NCI-H128 (cell line): ENCODE results near the gene CGNL1.

Experiments
- DNase-seq: peaks from one replicate; lab custom pipeline; 2025; ENCODE audit not compliant: unreplicated experiment; lab: John Stamatoyannopoulos, UW

CGNL1 gene

DNA sequence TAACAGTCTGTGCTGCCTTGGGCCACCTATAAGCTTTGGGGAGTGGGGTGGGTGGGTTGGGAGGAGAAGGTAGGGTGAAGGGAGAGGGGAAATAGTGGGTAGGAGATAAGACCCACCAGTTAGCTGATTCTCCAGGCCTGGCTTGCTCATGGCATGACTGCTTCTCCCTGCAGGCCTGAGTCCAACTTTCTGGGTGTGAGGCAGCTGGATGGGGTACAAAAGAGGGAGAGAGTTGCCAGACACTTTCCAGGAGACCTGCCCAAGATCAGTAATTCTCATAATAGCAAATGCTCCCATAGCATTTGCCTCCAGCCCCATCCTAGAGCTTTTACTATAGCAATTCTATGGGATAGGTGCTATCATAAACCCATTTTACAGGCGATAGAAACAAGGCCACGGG is 7.7 kb downstream of the CGNL1 start:
- no peak for DNase-seq

DNA sequence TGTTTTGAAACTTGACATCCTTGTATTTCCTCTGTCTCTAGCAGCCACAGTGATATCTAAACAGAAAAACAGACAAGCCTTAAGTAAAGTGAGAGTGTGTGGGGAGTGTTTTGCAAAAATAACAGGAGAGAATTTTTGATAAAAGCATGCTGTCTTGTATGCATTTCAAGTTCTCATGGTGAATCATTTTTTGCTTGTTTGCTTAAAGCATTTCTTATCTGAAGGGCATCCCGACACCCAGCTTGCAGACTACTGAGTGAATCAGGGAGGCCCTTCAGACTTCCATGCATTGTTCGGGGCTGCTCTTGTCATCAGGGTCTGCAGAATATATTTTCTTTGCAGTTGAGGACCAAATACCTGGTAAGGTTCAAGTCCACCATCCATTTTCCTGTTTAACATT is 8.5 kb downstream of the CGNL1 start:
- DNase-seq: no peak

DNA sequence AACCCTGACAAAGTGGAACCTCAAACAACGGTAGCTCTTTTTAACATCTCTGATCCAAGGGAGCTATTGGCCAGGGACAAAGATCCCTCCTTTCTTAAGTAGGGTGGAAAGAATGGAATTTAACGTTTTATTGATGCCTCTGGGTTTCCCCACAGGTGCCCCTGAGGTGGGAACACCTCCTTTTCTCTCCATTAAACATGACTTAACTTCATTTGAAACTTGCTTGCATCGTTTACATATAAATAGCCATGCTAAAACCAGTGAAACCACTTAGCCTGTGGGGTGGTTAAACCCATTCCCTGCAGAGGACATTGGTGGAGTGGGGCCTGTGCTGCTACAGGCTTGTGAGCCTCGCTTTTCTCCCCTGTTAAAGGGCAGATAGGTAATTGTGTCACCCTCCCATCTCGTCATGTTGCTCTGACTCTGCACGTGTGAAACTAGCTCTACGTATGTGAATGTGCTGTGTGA is 9.7 kb downstream of the CGNL1 start:
- DNase-seq: no peak

DNA sequence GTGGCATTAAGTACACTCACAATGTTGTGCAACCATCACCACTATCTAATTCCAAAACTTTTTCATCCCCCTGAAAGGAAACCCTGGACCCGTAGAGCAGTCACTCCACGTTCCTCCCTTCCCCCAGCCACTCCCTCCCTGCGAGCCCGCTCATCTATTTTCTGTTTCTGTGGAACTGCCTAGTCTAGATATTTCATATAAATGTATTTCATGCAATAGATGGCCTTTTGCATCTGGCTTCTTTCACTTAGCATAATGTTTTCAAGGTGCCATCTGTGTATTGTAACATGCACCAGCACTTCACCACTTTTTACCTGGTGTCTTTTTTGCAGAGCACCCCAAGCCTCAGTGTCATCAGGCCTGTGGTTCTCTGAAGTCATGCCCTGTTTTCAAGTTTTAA is 10.7 kb downstream of the CGNL1 start:
- no peak for DNase-seq

DNA sequence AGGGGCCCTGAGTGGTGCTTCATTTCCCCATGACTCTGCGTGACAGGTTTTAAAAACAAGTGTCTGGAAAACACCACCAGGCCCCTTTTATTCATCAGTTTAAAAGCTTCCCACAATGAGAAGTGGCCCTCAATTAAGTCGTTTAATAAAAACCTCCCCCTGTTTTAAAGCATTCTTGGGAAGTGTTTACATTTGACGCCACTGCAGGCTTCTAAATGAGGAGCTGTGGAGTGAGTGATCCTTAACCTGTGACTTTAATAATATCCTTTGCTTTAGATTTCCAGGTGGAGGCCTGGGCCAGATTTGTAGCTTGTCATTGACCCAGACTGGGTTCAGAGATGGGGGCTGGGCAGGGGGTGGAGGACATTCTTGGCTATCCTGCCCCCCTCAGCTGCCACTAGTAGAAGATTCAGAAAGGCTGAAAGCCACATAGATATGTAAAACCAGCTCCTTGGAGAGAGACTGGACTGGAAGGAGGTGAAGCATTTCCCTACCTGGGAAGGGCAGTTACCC is 11.3 kb downstream of the CGNL1 start:
- DNase-seq: peak; percentile 39

DNA sequence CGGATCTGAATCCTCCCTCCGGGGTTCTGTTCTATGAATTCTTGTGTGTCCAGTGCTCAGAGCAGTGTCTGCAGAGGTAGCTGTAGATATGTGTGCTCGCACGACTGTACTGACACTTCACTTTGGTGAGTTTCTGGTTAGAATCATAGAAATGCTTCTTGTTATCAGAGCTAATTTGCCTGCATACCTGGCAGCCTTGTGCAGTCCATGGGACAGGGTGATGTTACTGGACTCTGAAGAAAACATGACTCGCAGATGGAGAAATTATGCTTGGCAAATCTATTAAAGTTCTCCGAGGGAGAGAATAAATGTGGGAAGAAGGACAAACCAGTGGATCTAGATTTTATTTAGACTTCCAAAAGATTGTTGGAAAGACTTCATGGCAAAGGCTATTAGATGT is 12.2 kb downstream of the CGNL1 start:
- DNase-seq: no peak

DNA sequence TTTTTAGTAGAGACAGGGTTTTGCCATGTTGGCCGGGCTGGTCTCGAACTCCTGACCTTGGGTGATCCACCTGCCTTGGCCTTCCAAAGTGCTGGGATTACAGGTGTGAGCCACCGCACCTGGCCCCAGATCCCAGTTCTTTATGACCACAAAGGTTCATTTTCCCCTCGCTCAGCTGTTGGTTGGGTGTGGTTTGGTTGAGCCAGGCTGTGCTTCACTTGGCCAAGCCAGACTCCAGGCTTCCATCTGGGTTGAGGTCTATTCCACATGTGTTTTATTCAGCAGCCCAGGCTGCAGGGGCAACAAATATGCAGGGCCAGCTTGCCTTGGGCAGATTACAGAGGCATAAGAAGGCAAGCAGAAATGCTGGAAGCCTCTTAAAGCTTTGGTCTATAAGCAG is 13.7 kb downstream of the CGNL1 start:
- no peak for DNase-seq

DNA sequence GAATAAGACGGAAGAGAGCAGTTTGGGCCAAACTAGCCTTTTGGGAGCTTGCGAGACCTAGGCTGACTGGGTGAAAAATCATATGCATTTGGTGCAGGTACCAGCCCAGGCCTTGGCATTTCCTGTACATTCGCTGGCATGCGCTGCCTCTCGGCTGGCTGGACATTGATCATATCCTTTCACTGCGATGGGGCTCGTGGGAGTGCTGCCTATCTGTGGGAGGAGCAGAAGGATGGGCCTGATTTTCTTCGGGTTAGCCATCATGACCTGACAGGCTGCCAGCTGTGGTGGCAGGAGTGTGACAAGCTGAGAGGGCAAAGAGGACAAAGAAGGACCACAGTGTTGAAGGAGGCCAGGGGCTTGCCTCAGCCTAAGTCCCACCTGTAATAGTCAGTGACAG is 14.3 kb downstream of the CGNL1 start:
- DNase-seq: no peak

DNA sequence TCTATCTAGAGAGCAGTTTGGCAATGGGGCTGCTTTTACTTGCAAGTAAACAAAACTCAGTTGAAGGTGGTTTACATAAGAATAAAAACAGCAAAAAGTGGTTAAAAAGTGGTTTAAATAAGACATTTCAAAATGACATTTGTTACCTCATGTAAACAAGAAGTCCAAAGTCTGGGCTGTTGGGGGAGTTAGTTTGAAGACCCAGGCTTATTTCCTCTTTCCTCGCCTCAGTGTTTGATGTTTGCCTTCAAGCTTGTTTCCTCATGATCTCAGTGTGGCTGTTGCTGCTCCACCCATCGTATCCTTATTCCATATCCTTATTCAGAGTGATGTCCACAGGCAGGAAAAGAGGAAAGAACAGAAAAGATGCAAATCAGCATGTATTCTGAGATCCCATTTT is 15.2 kb downstream of the CGNL1 start:
- no peak for DNase-seq

DNA sequence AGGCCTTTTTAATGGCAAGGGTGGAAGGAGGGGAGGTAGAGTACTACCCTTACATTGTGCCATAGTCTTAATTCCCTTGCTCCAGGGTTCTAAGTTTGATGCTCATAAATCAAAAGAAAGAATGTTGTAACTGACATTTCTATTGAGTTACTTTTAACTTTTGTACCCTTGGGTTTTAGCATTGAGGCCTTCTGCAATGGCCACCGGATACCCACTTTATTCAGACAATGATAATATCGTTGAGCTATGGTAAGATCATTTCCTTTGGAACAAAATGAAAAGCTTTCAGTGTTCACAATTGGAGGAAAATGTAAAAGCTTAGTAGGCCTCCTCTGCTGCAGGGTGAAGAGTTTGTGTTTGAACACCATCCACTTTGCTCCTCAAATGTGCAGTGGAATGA is 16.8 kb downstream of the CGNL1 start:
- no peak for DNase-seq

DNA sequence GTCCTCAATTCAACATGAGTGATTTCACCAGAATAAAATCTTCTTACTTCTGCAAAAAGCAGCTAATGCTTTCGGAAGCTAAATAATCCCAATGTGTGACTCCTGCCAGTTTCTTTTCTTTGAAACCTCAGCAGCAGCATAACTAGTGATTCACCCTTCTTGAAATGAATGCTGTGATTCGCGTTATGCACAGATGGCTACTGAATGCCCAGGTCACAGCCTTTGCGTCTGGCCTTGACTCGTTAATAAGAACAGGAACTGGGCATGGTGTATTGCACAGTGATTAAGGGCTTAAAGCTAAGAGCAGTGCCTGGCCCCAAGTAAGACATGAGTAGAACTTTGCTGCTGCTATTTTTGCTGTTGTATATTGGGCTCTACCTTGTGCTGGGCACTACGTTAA is 19.0 kb downstream of the CGNL1 start:
- DNase-seq: no peak

DNA sequence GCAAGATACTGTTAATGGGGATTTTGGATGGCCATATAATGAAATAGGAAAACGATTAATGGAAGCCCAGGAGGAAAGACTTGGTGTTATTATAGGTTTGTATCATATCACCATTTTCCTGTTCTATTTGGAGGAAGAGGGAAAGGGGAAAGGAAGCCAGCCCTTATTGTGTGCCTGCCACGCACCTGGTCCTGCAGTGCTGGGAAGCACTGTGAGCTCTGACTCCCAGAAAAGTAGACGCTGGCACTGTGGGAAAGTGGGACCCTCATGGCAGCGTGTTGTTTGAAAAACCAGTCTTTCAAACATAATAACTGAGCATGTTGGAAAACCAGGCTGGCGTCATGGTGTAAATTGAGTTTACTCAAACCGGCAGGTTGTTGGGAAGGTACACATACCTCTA is 22.0 kb downstream of the CGNL1 start:
- DNase-seq: no peak

DNA sequence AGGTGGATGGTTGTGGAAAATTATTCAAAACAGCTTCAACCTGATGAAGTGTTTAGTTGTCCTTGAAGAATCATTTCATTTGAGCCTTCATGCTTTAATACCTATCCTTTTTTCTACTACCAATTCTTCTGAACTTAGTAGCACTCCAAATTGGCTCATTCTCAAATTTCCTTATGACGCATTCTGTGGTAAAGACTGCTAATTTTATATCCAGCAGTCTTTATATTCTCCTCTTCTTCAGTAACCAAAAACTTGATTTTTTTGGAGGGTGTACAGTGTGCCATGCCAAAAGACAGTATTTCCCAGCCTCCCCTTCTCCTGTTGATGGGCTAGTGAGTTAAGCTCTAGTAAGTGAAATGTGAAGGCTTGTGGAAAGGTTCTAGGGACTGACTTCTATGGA is 25.2 kb downstream of the CGNL1 start:
- no peak for DNase-seq

DNA sequence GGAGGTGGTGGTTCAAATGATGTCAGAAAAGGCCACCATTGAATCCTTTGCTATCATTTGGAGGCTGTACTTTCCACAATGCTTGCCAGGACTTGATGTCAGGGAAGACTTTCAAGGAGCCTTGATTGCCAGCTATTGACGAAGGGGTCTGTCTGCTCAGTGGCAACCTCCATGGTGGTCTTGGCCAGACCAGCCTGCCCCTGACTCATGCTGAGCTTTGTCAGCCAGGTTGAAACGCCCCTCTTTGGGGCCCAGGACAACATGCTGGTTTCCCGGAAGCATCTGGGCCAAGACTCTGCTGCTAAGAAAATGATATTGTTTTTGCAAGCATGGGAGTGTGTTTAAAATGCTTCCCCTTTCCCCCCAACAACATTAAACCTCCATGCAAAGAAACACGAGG is 26.7 kb downstream of the CGNL1 start:
- no peak for DNase-seq

DNA sequence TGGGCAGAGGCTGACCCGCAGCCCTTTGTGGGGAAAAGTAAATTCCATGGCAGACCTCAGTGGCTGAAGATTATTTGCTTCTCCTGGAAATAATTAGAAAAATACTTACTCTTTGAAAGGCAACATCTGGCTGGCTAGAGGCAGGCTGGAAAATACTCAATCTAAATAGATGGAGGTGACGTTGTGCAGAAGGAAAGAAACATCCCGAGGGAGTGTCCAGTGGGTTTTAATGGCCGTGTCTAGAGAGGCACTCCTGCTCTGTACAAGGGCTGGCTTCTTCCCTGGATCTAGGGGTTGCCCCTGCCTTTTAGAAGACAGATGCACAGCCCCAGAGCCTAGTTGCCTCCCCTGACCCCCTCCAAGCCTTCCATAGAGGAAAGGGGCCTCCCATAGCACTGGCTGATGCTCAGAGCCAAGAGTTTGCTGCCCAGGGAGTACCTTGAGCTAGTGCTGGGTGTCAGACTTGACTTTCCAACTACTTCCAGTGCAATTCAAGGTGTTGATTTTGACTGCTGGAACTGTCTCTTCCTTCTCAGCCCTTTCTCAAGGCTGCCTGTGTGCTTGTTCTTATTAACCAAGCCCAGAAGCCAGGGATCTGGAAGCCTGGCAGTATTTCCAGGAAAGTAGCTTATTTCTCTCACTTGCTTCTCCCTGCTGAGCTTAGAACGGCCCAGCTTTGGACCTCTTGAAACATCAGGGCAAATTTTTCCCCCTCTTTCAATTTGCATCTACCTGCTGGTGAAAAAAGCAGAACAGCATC is 27.4 kb downstream of the CGNL1 start:
- no peak for DNase-seq

DNA sequence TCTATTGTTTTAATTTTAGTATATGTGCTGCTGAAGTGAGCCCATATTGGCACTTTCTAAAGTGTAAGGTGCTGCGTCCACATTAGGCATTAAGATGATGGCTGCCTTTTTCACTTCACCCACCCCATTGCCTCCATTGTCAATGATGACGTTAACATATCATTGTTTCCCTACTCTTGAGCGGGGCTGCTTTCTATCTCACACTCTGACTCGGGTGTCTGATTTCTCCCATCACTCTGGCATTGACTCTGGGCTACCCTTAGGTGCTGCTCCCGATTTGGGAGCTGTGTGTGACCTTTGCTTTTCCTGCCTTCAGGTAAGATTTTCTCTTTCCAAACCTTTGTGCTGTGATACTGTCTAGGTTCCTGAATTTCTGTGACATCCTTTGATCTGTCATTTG is 28.8 kb downstream of the CGNL1 start:
- DNase-seq: no peak

DNA sequence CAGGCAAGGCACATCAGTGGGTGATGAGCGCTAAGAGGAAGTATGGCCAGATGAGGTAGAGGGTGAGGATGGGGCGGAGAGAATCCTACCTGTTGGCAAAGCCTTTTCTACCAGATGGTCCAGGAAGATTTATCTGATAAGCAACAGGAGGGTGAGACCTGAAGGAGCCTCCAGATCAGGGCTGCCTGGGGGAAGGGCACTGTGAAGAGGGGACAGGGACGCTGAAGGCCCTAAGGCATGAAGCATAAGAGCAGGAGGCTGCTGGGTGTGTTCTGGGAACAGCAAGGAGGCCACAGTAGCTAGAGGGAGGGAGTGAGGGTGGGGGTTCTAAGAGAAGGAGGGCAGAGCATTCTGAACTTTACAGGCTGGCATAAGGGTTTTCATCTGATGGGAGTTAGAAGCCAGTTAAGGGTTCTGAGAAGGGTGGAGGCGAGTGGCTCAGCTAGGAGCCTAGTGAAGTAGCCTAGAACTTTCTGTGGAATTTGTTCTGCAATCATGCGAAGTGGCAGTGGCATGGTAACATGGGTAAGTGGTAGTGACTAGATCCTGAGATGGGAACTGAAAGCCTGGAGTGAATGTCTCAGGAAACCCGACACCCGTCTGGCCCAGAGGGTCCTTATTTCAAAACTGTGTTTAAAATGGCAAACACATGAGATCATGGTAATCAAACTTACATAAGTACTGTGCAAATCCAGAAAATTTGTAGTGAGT is 29.9 kb downstream of the CGNL1 start:
- DNase-seq: no peak

DNA sequence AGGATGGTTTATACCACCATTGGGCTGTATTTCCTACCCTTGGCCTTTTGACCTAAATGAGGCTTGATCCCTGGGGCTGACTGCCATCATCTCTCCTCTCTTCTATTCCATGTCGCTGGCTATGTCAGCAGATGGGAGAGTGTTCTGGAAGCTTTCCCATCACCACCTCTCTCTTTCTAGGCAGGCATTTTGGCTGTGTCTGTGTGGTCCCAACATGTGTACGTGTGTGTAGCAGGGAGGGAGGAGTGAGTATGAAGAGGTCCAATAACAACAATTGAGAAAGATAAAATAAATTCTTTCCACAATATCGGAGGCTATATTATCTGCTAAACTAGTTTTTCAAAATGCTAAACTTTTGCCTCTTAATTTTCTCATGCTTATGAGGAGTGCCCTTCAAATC is 34.1 kb downstream of the CGNL1 start:
- no peak for DNase-seq

DNA sequence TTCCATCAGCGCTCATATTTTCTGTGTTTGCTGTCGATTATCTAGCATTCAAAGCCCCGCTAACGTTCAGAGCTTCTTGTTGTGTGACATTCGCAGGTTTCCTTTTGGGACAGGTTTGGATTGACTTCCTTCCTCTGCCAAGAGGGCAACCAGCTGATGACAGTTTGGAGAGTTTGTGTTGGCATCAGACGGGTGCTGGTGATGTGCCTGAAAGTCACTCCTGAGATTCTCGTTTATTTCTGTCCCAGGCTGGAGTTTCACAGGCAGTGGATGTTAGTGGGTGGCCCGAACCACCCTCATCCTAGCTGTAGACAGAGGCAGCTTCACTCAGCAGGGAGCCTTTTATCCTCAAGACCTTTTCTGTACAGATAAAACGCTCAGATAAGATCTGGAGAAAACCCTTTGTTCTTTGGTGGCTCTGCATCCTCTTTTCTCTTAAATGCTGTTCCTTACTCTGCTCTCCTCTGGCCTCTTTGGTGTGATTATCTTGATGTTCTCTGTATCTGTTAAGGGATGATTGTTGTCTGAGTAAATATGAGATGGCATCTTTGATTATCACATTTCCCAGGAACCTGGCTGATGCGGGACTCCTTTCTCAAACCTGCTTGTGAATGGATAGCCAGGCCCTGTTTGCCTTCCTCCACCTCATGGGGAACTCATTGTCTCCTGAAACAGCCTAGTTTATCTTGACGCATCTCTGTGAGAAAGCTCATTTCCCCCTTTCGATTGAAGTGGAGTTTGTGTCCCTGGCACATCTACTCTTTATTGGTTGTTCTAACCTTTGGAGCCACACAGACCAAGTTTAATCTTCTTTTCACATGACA is 35.9 kb downstream of the CGNL1 start:
- DNase-seq: no peak

DNA sequence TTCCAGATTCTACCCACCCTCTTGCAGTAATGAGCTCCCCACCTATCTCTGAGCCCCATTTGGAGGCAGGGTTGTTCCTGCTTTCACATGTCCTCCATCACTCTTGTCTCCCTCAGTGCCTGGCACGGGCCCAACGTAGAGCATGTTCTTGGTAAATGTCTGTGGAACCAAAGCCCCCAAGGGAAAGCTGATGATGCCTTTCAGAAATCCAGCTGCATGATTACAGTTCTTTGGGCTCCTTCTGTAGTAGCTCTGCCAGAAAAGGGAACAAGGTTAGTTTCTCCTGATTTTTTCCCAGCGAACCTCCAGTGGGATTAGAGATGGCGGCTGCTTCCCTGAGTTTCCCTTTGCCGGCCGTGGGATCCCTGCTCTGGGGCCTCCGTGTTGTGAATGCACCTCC is 39.3 kb downstream of the CGNL1 start:
- no peak for DNase-seq

DNA sequence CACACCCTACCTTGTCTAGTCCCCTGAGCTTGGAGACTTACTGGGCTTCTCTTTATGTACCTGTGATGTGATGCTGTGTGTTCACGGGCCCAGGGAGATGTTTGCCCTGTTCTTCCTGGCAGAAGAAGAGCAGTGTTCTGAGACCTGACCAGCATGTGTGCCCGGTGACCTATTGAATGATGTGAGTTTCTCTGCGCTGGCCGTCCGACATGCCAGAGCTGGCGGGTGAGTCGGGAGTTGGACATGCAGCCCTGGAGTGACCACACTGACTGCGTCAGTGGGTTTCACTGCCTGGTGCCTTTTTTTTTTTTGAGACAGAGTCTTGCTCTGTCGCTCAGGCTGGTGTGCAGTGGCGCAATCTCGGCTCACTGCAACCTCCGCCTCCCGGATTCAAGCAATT is 42.3 kb downstream of the CGNL1 start:
- DNase-seq: no peak

DNA sequence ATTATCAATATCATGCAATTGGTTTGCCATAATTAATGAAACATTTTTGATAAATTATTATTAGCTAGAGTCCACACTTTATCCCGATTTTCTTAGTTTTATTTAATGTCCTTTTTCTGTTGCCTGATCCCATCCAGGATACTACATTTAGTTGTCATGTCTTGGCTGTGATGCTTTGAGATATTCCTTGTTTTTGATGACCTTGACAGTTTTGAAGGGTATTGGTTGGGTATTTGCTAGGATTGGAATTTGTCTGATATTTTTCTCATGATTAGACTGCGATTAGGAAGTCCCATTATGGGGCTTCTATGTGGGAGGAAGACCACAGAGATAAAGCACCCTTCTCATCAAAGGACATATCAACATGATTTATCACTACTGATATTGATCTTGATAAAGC is 43.0 kb downstream of the CGNL1 start:
- no peak for DNase-seq
